Keratinocyte (primary cell): ENCODE data around the gene ITPK1. TPM values are rescaled to one million over a fixed set of nuclear protein-coding genes. Genes with fewer than 3 reads are reported as not detected.

ENCODE experiments used
- DNase-seq: peaks from one replicate; pipeline ENCODE4 v3.0.0-alpha.2; 2011; ENCODE audit warnings: low read depth, missing footprints, low spot score
- FAIRE-seq: peaks from 2 replicates; lab custom pipeline; 2011; peaks lifted over from hg19 to GRCh38; lab: Jason Lieb, UNC
- H2AFZ ChIP-seq: 2 replicates; pipeline ENCODE4 v1.6.0; 2012; ENCODE audit warnings: low read length, control low read depth, inconsistent platforms; ENCODE audit not compliant: control insufficient read depth
- H3K27ac ChIP-seq: 2 replicates; pipeline ENCODE4 v1.5.1; 2011; ENCODE audit warnings: low read length; ENCODE audit not compliant: control insufficient read depth, insufficient read depth
- H3K27me3 ChIP-seq: 3 replicates; pipeline ENCODE4 v1.6.0; 2011; ENCODE audit warnings: low read length; ENCODE audit not compliant: control insufficient read depth, insufficient read depth; ENCODE audit errors: extremely low read depth
- H3K36me3 ChIP-seq, 2 experiments: 2 replicates in 1 of 2; 3 replicates in 1 of 2; pipeline ENCODE4 v1.5.1; 2011; ENCODE audit warnings: low read length in 2 of 2, mild to moderate bottlenecking in 1 of 2; ENCODE audit not compliant: control insufficient read depth in 2 of 2, insufficient read depth in 2 of 2; ENCODE audit errors: extremely low read depth in 1 of 2
- H3K4me1 ChIP-seq: 3 replicates; pipeline ENCODE4 v1.5.1; 2011; ENCODE audit warnings: low read length; ENCODE audit not compliant: control insufficient read depth, insufficient read depth; ENCODE audit errors: extremely low read depth
- H3K4me2 ChIP-seq: 3 replicates; pipeline ENCODE4 v1.6.0; 2011; ENCODE audit warnings: low read depth, low read length; ENCODE audit not compliant: control insufficient read depth, insufficient read depth; ENCODE audit errors: extremely low read depth
- H3K4me3 ChIP-seq, 3 experiments: fragments of 200-600 bp in 1 of 3; sonication (generic) in 1 of 3; 2 replicates in 2 of 3; 3 replicates in 1 of 3; pipeline ENCODE4 v1.5.1; 2011 to 2016; ENCODE audit warnings: low read length in 3 of 3, mild to moderate bottlenecking in 3 of 3, control low read depth in 2 of 3, inconsistent platforms in 1 of 3, low read depth in 1 of 3, mixed read lengths in 1 of 3, mixed run types in 1 of 3, moderate library complexity in 1 of 3; ENCODE audit not compliant: control insufficient read depth in 2 of 3, insufficient read depth in 2 of 3; ENCODE audit errors: extremely low read depth in 1 of 3
- H3K79me2 ChIP-seq: 2 replicates; pipeline ENCODE4 v1.6.0; 2012; ENCODE audit warnings: low read length; ENCODE audit not compliant: control insufficient read depth, insufficient read depth
- H3K9ac ChIP-seq: 3 replicates; pipeline ENCODE4 v1.6.0; 2011; ENCODE audit warnings: low read length; ENCODE audit not compliant: control insufficient read depth, insufficient read depth; ENCODE audit errors: extremely low read depth
- H3K9me1 ChIP-seq: 3 replicates; pipeline ENCODE4 v1.6.0; 2011; ENCODE audit warnings: low read length; ENCODE audit not compliant: control insufficient read depth, insufficient read depth; ENCODE audit errors: extremely low read depth
- H3K9me3 ChIP-seq: 2 replicates; pipeline ENCODE4 v1.5.1; 2012; ENCODE audit warnings: low read depth, low read length; ENCODE audit not compliant: control insufficient read depth
- H4K20me1 ChIP-seq: 3 replicates; pipeline ENCODE4 v1.6.0; 2011; ENCODE audit warnings: low read length; ENCODE audit not compliant: control insufficient read depth, insufficient read depth; ENCODE audit errors: extremely low read depth
- EZH2 ChIP-seq: IDR thresholded peaks from one replicate; pipeline ENCODE4 v1.6.1; 2012; ENCODE audit warnings: inconsistent platforms, mild to moderate bottlenecking, low read length, moderate library complexity
- dilution Hi-C: fragments of 300-500 bp; cut with MboI; formaldehyde crosslinking; loops from one replicate; pipeline ENCODE4 v1.7.0; 2020; ENCODE audit warnings: low sequenced_read_pairs; ENCODE audit not compliant: extremely low pct_ligation_motif_present
- polyA plus RNA-seq, 5 experiments: library from polyadenylated mRNA; depleted of rRNA in 3 of 5; stranded (reverse) in 3 of 5; stranded (forward) in 1 of 5; unstranded in 1 of 5; fragments of >200 nt; gene quantifications; 1 replicate in 1 of 5; 2 replicates in 3 of 5; 3 replicates in 1 of 5; pipeline versions ENCODE4 v1.2.1 to v1.2.3, GENCODE V29; 2011 to 2012; ENCODE audit warnings: missing spikeins in 2 of 5, low read depth in 1 of 5, low replicate concordance in 1 of 5
- TF ChIP-seq, protein P1 (sequence below), 3 experiments: IDR thresholded peaks in 1 of 3; conservative IDR thresholded peaks in 1 of 3; optimal IDR thresholded peaks in 1 of 3; 2 replicates in 2 of 3; 3 replicates in 1 of 3; pipeline versions ENCODE3 to v1.5.1; 2011; ENCODE audit warnings: low read length in 3 of 3, mild to moderate bottlenecking in 3 of 3, moderate library complexity in 2 of 3, control low read depth in 1 of 3, inconsistent platforms in 1 of 3; ENCODE audit not compliant: insufficient read depth in 2 of 3; ENCODE audit errors: extremely low read depth in 1 of 3

The ITPK1 gene
- polyA plus RNA-seq, 1 donor (not counting 4 experiments of a cell fraction or from before 2014, with no cell fraction given) = 67.8 TPM

DNA sequence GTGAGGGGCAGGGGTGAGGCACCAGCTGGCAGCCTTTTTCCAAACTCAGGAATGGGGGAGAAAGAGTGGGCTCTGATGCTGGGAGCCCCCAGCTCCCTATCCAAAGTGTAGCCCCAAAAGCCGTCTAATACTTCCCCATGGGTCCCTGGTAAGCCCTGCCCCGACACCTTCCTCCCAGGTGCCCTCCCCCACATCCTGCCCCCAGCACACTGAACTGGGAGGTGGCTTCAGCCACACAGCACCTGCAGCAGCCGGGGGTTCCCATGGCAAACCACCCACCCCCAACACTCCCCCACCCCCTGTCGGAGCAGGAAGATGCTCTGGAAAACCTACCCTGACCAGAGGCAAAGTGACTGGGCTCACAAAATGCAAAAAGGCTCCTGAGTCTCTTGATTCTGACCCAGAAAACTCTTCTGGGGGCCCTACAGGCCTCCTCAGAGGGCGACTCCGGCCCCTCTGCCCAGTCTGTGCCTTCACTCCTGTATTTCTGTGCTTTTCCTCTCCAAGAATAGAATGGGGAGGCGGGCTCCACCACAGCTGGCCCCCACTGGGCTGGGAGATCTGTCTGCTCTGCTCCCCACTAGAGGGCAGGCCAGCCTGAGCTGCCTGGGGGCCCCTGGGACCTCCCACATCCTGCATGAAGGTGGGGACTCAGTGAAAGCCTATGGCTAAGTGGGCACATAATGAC lies 81.6 kb downstream of the ITPK1 start:
- dilution Hi-C loops = no loop called here
- H3K27me3 ChIP-seq = no peaks in the 10 kb centered on the region
- H4K20me1 ChIP-seq = no peaks in the 10 kb centered on the region
- H2AFZ ChIP-seq = no peak overlapping the region
- H3K36me3 ChIP-seq = peaks cover 0 to 3% of the 10 kb centered on the region in 2 experiments
- H3K4me1 ChIP-seq = peaks cover 48% of the 10 kb centered on the region
- no peak for TF ChIP-seq EZH2
- TF ChIP-seq, protein P1, sequence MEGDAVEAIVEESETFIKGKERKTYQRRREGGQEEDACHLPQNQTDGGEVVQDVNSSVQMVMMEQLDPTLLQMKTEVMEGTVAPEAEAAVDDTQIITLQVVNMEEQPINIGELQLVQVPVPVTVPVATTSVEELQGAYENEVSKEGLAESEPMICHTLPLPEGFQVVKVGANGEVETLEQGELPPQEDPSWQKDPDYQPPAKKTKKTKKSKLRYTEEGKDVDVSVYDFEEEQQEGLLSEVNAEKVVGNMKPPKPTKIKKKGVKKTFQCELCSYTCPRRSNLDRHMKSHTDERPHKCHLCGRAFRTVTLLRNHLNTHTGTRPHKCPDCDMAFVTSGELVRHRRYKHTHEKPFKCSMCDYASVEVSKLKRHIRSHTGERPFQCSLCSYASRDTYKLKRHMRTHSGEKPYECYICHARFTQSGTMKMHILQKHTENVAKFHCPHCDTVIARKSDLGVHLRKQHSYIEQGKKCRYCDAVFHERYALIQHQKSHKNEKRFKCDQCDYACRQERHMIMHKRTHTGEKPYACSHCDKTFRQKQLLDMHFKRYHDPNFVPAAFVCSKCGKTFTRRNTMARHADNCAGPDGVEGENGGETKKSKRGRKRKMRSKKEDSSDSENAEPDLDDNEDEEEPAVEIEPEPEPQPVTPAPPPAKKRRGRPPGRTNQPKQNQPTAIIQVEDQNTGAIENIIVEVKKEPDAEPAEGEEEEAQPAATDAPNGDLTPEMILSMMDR (optimal IDR thresholded peaks at IDR 0.05 in 1 of 3, IDR thresholded peaks at IDR 0.05 in 1 of 3, conservative IDR thresholded peaks at IDR 0.05 in 1 of 3; ENCODE audit: extremely low read depth in 1 of 3, insufficient read depth in 2 of 3, low read length in 3 of 3) = peak in 2 of 3 experiments; percentile 44 to 45
- DNase-seq = no peak
- H3K9ac ChIP-seq = no peak overlapping the region
- H3K27ac ChIP-seq = no peak overlapping the region
- no peak for FAIRE-seq
- H3K9me3 ChIP-seq = no peaks in the 10 kb centered on the region
- no peak overlapping the region for H3K4me3 ChIP-seq
- H3K79me2 ChIP-seq = peaks cover 24% of the 10 kb centered on the region
- H3K9me1 ChIP-seq = no peaks in the 10 kb centered on the region
- H3K4me2 ChIP-seq = peak overlapping the region; percentile 43

DNA sequence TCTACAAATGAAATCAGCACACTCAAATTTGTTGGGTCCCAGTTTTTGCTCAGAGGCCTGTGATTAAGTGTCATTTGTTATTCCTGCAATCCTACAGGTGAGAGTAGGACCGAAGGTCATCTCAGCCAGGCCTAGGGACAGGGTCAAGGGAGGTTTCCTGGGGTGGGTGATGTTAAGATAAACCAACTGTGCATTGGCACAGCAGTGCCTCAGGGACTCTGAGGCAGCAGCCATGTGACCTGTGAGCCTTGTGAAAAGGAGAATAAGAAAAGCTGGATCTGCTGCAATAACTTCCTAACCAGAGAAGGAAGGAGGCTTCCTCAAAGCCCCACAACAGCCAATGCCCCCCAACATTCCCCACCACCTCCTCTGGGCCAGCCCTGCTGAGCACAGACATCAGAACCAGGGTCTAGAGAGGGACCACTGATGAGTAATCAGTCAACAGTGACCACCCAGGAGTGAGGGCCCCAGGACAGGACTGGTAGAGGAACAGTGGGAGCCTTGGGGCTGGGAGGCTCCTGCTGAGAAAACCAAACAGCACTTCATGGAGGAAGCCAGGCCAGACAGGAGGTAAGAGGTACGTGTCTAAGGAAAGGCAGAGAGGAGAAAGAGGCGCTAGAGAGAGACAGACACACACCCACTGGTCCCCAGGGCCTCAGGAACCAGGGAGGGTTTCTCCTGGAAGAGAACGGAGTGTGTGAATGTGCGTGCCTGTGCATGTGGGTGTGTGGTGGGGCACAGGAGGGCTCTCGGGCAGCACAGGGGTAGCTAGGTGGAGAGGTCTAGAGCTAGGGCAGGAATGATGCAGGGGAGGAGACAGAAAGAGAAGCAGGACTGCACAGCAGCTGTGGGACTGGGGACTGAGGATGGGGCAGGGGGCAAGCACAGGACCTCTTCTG lies 82.4 kb downstream of the ITPK1 start:
- no peak overlapping the region for H2AFZ ChIP-seq
- H3K27me3 ChIP-seq = no peaks in the 10 kb centered on the region
- DNase-seq (no peak), FAIRE-seq (peak; percentile 76)
- no peaks in the 10 kb centered on the region for H3K9me3 ChIP-seq
- no peak overlapping the region for H3K9ac ChIP-seq
- H3K79me2 ChIP-seq = peaks cover 22% of the 10 kb centered on the region
- TF ChIP-seq EZH2 = no peak
- TF ChIP-seq, protein P1 (optimal IDR thresholded peaks at IDR 0.05 in 1 of 3, IDR thresholded peaks at IDR 0.05 in 1 of 3, conservative IDR thresholded peaks at IDR 0.05 in 1 of 3; ENCODE audit: extremely low read depth in 1 of 3, insufficient read depth in 2 of 3, low read length in 3 of 3) = no peak
- H3K36me3 ChIP-seq = peaks cover 0 to 3% of the 10 kb centered on the region in 2 experiments
- dilution Hi-C loops = no loop called here
- H3K4me1 ChIP-seq = peaks cover 48% of the 10 kb centered on the region
- no peaks in the 10 kb centered on the region for H4K20me1 ChIP-seq
- peak overlapping the region; percentile 43 for H3K4me2 ChIP-seq
- no peaks in the 10 kb centered on the region for H3K9me1 ChIP-seq
- no peak overlapping the region for H3K4me3 ChIP-seq
- no peak overlapping the region for H3K27ac ChIP-seq
